Cardiac septum (tissue), 1 donor: Measurements from ENCODE around the gene BIN1. TPM values are rescaled to one million over a fixed set of nuclear protein-coding genes. Genes with fewer than 3 reads are reported as not detected.
A peak's percentile ranks its signal among the peaks of the same experiment; 100 is the strongest.

ENCODE experiments used
- DNase-seq: peaks from one replicate; pipeline ENCODE4 v3.0.0-alpha.2; 2020; ENCODE audit warnings: low spot score
- intact Hi-C: fragments of 100-400 bp; cut with DNase I; formaldehyde crosslinking; loops from one replicate; pipeline ENCODE4 v1.14.0; 2022
- total RNA-seq: library from RNA; stranded (reverse); fragmentation: NEBNext Ultra II Directional; extraction: Animal tissue kit (Norgen Biotek cat#: 25700); gene quantifications from one replicate; pipeline ENCODE4 v1.2.1, GENCODE V29; 2021
- donor health status: DM: no; HTN: no; CAD: no.

BIN1 gene
- total RNA-seq, 1 donor from 2014 or later = 14.0 TPM

DNA sequence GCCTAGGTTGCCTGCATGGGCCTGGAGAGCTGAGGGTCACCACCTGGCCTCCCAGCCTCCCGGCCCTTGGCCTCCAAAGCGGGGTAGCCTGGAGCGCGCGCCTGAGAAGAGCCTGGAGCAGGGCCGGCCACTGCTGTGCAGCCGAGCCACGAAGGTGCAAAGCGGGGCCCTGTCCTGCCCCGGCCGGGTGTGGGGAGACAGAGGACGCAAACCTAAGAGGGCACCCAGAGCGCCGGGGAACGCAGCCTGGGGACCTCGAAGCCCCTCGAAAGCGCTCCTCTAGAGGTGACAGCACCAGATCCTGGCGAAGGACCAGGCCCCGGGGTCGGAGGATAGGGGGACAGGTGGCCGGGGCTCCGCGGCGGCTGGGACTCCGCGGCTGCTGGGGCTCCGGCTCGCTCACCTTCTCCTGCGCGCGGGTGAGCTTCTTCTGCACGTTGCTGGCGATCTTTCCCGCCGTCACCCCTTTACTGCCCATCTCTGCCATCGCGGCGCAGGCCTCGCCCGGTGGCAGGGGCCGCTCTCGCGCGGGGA is 430 bp downstream of the BIN1 start:
- intact Hi-C loops = loop anchor here (5.0 kb wide), 1 partner anchor 39 kb away; no protein-coding TSS in a partner anchor
- peak; percentile 58 for DNase-seq

DNA sequence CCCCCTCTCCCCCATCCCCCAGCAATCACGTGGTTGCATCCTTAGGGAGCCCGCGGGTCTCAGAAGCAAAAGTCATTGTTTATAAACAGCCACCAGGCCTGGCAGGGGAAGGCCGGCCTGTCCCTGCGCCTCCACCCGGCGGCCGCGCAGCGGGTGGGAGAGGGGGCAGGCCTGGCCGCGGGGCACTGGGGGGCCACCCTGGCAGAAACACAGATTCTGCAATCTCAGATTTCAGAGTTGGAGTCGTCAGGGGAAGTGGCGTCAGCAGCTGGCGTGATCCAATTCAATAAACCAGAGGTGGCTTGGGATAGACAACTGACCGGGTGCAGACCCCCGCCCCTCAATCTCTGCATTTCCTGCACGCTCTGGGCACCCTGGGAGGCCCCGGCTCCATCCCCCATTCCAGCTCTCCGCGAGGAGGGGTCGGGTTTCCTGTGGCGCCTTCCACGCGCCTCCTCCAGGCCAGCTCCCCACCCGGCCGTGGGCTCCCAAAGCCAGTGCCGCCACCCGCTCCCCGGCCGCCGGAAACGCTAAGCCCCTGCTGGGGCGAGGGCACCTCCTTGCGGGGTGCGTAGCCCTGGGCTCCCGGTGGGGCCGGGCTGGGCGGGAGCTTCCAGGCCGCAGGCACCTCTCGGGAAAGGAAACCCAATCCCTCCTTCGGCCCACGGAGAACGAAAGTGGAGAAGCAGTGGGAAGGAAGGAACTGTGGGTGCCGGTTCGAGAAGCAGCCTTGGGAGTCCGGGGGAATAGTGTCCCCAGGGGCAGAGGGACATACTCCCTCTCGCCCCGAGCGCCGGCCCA is 1.1 kb downstream of the BIN1 start:
- peak; percentile 73 for DNase-seq
- intact Hi-C loops = loop anchor here (5.0 kb wide), 1 partner anchor 39 kb away; no protein-coding TSS in a partner anchor

GRCh38 chr2:127104881-127105655 is 1.9 kb downstream of the BIN1 start:
- intact Hi-C loops = loop anchor here (5.0 kb wide), 1 partner anchor 38 kb away; no protein-coding TSS in a partner anchor
- peak; percentile 47 for DNase-seq

GRCh38 chr2:127104166-127104660 is 2.7 kb downstream of the BIN1 start:
- intact Hi-C loops = no loop called here
- DNase-seq = peak; percentile 33

DNA sequence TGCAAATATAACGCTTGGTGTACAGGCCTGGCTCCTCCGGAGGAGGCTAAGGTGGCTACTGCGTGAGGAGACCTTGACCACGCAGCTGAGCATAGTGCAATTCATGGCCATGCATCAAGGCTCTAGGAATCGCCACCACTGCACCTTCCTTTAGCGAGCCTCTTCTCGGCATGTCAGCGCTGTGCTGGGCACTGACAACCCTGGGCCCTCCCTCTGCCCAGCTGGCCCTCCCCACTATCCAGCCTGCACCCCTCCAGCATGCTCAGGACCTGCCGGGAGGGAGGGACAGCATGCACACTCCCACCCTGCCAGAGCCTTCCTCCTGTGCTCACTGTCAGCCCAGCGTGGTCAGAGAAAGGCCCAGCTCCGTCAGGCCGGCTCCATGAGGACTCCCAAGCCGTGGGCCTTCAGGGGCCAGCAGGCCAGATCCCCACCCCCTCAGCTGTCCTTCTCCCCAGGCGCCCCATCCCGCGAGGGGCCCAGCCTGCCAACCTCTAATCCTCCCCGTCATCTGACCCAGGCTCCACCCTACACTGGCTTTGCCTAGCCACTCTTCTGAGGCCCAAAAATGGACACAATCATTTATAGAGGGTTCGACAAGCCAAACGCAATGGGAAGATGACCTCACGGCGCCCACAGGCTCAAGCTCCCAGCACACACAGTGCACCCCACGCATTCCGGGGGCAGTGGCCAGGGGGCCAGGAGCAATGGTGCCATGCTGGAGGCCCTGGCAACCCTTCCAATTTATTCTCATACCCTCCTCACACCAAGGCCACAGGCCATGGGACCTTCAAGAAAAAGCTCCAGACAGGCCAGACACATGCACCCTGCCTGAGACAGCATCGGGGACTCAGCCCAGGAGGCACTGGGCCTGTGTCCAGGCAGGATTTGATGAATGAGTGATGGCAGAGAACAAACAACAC is 3.5 kb downstream of the BIN1 start:
- peak; percentile 68 for DNase-seq
- intact Hi-C loops = no loop called here

- intact Hi-C loops = no loop called here
- DNase-seq = no peak
These were observed 4.3 kb downstream of the BIN1 start for GRCh38 chr2:127102521-127103242.

- DNase-seq = no peak
- intact Hi-C loops = no loop called here
These were observed 5.0 kb downstream of the BIN1 start for GRCh38 chr2:127101756-127102477.

GRCh38 chr2:127101048-127101611 is 5.8 kb downstream of the BIN1 start:
- intact Hi-C loops = no loop called here
- DNase-seq = no peak

GRCh38 chr2:127100251-127101047 is 6.5 kb downstream of the BIN1 start:
- DNase-seq = no peak
- intact Hi-C loops = no loop called here

- intact Hi-C loops = no loop called here
- no peak for DNase-seq
These were observed 8.2 kb downstream of the BIN1 start for GRCh38 chr2:127098711-127099110.

- no peak for DNase-seq
- intact Hi-C loops = no loop called here
These were observed 8.9 kb downstream of the BIN1 start for GRCh38 chr2:127097841-127098651.

DNA sequence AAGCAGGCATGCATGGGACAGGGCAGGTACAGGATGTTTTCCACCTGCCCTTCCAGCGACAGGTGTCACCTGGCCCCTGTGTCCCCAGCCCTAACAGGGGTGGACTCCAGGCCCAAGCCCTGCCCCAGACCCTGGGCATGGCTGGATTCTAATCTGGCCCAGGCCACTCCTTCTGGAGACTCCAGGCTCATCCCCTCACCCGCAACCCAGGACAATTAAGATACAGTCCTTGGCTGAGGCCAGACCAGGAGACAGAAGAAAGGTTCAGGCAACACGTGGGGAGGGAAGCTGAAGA is 9.5 kb downstream of the BIN1 start:
- DNase-seq = no peak
- intact Hi-C loops = no loop called here

DNA sequence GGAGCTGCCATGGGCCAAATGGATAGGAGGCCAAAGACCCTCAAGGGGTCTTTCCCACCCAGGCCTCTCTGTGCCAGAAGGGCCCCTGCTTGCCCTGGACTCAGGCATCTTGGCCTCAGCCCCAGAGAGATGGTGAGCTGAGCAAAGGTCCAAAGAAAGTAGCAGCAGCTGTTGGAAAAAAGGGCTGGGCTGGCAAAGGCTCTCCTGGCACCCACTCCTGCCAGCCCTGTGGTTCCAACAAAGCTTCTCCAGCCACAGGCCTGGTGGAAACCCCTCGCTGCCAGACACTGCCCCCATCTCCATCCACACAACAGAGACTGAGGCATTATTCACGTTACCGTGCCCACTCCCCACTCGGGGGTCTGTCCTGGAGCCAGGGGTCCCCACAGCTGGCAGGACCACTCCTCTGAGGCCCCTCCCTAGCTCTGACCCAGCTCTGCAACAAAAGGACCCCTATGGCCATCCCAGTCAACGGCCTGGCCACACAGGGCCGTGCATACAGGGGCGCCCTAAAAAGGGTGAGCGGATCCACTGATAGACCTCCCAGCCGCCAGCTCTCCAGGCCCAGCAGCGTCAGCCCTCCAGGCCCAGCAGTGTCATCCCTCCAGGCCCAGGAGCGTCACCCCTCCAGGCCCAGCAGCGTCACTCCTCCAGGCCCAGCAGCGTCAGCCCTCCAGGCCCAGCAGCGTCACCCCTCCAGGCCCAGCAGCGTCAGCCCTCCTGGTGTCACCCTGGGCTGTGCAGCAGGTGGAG is 10.1 kb downstream of the BIN1 start:
- no peak for DNase-seq
- intact Hi-C loops = no loop called here

DNA sequence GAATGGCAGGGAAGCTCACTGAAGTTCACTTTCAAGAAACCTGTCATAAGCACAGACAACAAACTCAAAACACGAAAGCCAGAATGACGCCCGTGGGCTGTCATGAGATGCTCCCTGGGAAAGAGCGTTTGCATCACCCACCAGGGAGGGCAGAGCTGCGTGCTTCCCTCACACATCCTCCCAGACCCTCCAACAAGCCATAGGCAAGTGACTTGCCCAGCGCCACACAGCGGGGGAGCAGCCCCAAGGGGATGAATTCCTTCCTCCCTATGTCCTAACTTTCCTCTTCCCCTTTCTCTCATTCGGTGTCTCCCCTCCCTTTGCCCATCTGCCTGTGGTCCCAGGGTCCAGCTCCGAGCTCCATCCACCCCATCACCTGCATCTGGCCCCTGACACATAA is 10.7 kb downstream of the BIN1 start:
- no peak for DNase-seq
- intact Hi-C loops = no loop called here

- DNase-seq = no peak
- intact Hi-C loops = no loop called here
These were observed 11.2 kb downstream of the BIN1 start for GRCh38 chr2:127095784-127096183.

- intact Hi-C loops = no loop called here
- DNase-seq = no peak
These were observed 11.7 kb downstream of the BIN1 start for GRCh38 chr2:127095367-127095641.
